Activated CD8-positive, alpha-beta memory T cell treated with anti-CD3 and anti-CD28 coated beads for 1 hour (primary cell): ENCODE measurements around the gene CELF5.

ENCODE experiments used
- DNase-seq, 2 donors: peaks; one replicate each; pipeline ENCODE4 v3.0.0-alpha.2; 2020; ENCODE audit warnings: low read depth in 1 of 2; ENCODE audit errors: extremely low read depth in 1 of 2

CELF5 gene

DNA sequence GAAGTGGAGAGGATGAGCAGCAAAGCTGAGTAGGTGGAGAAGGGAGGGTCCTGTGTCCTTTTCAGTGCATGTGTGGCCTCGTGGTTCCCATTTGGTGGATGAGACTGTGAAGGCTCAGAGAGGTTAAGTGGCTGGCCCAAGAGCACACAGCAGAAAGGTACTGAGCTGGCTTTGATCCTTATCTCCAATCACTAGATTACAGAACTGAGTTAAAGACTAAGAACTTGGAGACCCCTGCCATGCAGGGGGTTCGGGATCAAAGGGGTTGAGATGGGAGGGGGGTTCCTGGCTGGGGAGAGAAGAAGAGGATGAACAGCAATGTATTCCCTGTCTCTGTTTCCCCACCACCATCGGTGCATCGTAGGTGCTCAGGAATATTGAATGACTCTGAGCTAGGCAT, 11.8 kb downstream of the CELF5 start:
- DNase-seq: no peak

DNA sequence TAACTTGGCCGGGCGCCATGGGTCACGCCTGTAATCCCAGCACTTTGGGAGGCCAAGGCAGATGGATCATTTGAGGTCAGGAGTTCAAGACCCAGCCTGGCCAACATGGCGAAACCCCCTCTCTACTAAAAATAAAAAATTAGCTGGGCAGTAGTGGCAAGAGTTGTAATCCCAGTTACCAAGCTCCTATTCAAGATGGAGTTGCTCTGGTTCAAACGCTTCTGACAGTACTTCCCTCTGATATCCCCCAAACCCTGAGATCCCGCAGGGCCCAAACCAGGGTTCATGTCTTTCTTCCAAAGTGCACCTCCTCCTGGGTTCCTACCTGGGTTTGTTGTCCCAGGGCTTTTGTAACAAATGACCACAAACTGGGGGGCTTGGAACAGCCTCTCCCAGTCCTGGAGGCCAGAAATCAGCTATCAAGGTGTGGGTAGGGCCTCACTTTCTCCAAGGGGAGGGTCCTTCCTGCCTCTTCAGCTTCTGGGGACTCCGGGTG, 13.7 kb downstream of the CELF5 start:
- DNase-seq: no peak

DNA sequence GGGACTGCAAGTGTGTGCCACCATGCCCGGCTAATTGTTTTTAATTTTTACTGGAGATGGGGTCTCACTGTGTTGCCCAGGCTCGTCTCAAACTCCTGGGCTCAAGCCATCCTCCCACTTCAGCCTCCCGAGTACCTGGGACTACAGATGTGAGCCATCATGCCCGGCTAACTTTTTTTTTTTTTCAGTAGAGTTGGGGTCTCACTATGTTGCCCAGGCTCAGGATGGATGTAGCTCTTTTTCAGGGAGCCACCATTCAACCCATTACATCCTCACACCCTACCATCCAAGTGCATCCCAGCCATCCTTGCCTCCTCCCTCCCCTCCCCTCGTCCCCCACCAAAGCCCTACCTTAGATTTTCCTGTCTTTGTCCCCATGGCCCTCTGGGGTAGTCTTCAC, 14.9 kb downstream of the CELF5 start:
- no peak for DNase-seq

DNA sequence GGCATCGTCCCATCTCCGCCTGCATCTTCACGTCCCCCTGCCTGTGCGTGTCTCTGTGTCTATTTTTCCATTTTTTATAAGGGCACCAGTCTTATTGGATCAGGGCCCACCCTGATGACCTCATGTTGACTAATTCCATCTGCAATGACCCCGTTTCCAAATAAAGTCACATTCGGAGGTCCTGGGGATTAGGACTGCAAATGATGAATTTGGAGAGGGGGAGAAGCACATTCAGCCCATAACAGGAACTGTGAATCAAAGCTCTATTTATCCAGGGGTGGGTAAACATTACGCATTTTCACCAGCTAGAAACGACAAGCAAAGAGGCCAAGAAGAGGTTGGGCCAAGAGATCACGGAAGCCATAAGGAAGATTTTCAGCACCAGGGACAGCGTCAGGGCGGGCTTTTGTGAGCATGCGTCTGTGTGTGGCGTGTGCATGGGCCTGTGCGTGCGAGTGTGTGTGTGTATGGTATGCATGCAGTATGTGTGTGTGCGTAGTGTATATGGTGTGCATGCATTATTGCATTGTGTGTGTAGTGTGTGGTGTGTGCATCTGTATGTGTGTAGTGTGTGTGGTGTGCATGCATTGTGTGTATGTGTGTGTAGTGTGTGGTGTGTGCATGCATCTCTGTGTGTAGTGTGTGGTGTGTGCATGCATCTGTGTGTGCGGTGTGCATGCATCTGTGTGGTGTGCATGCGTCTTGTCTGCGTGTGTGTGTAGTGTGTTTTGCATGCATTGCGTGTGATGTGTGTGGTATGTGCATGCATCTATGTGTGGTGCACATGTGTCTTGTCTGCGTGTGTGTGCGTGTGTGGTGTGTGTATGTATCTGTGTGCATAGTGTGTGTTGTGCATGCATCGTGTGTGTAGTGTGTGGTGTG, 19.6 kb downstream of the CELF5 start:
- peak in 1 of 2 donors; percentile 14 for DNase-seq

DNA sequence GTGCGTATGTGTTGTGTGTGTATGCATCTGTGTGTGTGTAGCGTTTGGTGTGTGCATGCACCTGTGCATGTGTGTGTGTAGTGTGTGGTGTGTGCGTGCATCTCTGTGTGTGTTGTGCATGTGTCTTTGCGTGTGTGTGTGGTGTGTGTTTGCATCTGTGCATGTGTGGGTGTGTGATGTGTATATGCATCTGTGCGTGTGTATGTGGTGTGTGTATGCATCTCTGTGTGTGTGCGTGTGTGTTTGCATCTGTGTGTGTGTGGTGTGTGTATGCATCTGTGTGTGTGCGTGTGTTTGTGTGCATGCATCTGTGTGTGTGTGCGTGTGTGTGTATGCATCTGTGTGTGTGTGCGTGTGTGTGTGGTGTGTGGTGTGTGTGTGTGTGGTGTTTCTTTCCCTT, 20.6 kb downstream of the CELF5 start:
- DNase-seq: no peak

DNA sequence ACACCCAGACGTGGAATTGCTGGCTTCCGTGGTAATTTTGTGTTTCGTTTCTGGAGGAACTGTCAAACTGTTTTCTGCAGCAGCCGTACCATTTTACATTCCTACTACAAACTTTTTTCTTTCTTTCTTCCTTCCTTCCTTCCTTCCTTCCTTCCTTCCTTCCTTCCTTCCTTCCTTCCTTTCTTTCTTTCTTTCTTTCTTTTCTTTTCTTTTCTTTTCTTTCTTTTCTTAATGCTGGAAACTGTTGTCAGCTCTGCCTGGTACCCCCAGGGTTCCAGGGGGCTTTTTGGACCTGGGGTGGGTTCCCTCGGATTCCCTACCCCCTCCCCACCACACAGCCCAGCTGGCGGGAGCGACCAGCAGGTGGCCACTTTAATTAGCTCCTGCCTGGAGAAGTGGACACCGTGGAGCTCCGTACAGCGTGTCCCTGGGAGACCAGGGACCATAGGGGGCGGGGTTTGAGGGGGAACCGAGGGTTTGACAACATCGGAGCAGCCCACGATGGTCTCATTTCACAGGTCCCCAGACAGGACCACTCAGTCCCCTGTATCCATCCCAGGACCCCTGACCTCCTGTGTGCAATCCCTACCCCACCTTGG, 24.4 kb downstream of the CELF5 start:
- DNase-seq: no peak

DNA sequence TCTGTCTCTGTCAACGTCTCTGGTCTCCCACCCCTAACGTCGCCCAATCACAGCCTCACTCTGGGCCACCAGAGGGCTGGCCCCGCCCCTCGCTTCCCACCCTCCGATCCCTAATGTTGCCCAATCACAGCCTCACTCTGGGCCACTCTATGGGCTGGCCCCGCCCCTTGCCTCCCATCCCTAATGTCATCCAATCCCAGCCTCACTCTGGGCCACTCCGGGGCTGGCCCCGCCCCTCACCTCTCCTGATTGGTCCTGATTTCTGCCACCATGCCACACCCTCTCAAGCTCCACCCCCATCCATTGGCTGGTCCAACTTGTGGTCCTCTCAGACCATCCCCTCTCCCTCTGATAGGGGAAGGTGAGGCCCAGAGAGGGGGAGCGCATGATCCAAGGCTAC, 24.9 kb downstream of the CELF5 start:
- no peak for DNase-seq

DNA sequence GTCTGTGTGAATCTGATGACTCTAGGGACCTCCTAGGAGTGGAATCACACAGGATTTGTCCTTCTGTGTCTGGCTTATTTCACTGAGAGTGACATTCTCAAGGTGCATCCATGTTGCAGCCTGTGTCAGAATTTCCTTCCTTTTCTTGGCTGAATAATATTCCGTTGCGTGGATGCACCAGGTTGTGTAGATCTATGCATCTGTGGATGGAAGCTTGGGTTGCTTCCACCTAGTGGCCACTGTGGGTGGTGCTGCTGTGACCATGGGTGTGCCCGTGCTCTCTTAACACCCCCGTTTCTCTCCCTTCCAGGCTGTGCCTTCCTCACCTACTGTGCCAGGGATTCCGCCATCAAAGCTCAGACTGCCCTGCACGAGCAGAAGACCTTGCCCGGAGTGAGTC, 26.2 kb downstream of the CELF5 start:
- DNase-seq: peak in 1 of 2 donors; percentile 23

DNA sequence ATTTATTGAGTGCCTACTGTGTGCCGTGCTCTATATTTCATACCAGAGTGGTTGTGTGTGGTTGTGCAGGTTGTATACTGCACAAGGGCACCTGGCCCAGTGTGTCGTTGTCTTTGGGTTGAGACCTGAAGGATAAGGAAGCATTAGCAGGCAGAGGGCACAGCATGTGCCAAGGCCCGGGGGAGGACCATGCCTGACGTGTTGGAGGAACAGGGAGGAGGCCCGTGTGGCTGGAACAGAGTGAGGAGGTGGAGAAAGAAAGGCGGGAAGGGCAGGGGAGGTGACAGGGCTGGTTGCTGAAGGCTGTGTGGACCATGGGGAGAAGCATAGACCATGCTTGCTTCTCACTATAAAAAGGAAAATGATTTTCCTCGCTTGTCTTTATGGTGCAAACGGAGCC, 26.8 kb downstream of the CELF5 start:
- no peak for DNase-seq

DNA sequence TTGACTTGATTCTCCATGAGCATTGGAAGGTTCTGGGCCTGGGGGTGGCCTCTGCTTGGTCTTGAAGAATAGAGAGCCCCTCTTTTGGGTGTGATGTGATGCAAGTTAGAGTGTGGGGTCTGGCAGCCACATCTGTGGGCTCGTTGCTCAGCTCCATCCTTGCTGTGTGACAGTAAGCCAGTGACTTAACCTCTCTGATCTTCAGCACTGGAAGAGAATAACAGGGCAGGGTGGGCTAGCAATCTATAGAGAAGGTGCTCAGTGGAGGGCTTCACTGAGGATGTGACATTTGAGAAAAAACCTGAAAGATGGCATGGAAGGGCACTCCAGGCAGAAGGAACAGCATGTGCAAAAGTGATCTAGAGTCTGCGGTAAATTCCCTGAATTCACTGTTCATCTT, 28.2 kb downstream of the CELF5 start:
- no peak for DNase-seq

DNA sequence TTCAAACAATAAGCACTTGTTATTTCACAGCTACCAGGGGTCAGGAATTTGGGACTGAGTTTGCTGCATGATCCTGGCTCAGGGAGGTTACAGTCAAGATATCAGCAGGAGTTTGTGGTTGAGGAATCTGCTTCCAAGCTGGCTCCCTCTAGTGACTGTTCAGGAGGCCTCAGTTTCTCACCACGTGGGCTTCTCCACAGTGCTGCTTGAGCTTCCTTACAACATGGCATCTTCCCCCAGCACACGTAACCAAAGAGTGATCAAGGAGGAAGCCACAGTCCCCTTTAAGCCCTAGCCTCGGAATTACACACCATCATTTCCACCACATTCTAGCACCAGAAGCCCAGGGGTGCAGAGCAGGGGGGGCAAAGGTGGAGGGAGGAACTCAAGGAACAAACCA, 28.8 kb downstream of the CELF5 start:
- DNase-seq: no peak

DNA sequence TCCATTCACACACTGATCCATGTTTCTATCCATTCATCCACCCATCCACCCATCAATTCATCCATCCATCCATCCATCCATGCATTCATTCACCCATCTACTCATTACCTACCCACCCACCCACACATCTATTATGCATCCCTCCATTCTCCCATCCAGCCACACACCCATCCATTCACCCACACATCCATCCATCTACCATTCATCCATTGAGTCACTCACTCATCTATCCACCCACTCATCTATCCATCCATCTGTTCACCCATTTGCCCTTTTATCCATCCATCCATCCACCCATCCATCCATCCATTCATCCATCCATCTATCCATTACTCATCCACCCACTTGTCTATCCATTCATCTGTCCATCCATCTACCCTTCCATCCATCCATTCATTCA, 30.1 kb downstream of the CELF5 start:
- DNase-seq: no peak

DNA sequence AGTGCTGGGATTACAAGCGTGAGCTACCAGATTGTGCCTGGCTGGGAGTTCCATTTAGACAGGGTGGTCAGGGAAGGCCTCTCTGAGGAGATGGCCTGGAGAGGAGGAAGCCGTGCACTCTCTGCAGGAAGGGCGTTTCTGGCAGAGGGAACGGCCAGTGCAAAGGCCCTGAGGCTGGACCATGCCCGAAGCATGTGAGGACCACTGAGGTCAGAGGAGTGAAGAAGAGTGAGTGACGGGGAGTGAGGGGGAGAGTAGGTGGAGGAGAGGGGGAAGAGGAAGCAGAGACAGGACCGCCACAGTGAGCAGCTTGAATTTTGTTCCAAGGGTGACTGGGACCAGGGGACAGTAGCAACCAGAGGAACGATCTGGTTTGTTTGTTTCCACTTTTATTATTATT, 32.6 kb downstream of the CELF5 start:
- DNase-seq: no peak

DNA sequence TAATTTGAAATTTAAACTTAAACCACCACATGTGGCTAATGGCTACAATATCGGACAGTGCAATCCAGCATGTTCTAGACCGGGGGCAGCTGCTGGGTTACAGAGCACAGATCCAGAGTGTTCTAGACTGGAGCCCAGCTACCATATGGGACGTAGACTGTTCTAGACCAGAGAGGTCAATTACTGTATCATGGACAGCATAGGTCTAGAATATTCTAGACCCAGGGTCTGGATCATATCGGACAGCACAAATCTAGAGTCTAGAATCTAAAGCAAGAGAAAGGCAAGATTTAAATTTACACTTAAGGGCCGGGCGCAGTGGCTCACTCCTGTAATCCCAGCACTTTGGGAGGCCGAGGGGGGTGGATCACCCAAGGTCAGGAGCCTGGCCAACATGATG, 37.9 kb downstream of the CELF5 start:
- DNase-seq: no peak

DNA sequence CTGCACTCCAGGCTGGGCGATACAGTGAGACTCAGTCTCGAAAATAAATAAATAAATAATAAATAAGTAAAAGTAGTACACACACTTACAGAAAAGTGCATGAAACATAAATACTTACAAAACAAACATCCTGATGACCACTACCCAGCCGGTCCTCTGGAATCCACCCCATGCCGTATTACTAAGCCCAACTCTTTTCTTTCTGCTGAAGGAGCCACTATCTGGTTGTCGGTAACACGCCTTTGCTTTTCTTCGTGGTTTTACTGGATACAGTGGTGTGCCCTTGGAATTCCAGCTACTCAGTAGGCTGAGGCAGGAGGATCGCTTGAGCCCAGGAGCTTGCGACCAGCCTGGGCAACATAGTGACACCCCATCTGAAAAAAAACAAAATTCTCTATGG, 39.4 kb downstream of the CELF5 start:
- DNase-seq: no peak

DNA sequence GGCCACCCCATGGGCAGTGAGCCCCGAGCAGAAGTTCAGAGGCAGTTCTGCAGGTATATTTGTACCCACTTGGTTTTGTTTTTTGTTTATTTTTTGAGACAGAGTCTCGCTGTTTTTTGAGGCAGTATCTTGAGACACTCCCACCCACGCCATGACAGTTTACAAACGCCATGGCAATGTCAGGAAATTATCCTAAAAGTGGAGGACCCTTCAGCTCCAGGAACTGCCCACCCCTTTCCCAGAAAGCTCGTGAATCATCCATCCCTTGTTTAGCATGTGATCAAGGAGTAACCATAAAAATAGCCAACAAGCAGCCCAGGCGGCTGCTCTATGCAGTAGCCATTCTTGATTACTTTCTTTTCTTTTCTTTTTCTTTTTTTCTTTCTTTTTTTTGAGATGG, 41.0 kb downstream of the CELF5 start:
- no peak for DNase-seq

DNA sequence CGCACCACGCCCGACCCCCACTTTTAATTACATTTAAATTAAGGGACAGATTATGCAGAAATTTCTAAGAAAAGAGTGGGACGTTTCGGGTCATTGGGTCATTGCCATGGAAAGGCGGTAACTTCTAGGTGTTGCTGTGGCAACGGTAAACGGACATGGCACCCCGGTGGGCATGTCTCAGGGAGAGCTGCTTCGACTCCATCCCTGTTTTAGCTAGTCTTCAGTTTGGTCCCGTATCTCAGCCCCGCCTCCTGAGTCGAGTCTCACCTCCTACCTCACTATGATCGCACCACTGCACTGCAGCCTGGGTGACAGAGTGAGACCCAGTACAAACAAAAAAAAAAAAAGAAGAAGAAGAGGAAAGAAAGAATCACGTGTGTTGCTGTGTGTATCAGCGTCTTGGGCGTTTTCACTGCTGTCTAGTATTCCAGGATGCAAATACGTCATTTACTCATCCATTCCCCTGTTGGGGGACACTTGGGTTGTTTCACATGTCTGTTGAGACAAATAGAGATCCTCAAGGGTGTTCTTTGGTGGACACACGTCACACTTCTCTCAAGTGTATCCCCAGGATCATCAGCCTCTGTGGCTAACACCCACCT, 41.7 kb downstream of the CELF5 start:
- no peak for DNase-seq

DNA sequence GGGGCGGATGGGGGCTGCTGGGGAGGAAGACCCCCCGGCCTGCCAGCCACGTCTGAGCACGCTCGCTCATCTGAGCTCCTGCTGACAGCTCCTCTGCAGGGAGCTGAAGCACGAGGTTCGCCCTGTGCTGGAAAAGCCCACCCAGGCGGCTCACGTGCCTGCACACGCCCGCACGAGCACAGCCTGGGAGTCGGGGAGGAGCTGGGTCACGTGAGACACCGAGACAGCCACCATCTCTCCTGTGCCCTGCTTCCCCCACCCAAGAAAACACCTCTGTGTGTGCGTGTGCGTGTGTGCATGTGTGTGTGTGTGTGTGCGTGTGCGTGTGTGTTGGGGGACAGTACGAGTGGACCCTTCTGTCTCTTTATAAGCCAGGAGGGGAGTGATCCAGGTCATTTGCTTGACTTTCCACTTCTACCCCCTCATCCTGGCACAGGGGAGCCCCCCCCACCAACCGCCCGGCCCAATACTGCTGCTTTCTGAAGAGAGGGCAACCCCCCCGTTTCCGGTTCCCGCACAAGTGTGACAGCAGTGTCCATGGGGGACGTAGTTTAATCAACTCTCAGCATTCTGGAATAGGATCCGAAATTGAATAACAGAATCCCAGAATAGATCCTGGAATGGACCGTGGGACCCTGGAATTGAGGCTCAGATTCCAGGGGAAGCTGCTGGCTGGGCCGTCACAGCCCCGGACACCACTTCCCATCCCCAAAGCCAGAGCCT, 42.5 kb downstream of the CELF5 start:
- DNase-seq: no peak

DNA sequence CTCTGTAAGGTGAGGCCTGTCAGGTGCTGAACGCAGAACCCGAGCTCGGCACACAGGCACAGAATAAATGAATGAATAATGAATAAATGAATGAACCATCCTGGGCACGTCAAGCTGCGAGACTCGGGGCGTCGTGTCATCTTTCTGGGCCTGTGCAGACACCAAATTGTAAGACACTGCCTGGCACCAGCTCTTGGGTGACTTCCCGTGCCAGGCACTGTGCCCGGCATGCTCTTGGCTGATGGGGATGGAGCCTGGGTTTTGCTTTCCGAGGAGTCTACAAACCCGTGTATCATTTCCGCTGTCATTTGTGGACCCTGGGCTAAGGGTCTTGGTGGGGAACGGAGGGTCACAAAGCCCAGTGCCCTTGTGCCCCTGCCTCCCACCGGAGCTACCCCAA, 43.9 kb downstream of the CELF5 start:
- no peak for DNase-seq

DNA sequence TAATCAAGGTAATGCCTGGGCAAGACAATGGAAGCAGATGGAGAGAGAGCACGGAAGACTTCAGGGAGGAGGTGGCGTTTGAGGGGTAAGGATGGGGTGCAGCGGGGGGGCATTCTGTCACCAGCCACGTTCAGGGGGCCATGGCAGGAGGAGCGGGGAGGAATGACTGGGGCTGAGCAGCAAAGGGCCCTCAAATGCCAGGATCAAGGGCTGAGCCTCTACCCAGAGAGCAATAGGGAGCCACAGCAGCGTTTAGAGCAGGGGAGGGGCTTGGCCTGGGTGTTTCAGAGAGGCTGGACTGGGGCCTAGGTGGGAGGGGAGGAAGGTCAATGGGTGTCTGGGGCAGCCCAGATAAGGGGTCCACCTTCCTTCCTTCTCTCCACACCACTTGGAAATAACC, 44.3 kb downstream of the CELF5 start:
- no peak for DNase-seq

DNA sequence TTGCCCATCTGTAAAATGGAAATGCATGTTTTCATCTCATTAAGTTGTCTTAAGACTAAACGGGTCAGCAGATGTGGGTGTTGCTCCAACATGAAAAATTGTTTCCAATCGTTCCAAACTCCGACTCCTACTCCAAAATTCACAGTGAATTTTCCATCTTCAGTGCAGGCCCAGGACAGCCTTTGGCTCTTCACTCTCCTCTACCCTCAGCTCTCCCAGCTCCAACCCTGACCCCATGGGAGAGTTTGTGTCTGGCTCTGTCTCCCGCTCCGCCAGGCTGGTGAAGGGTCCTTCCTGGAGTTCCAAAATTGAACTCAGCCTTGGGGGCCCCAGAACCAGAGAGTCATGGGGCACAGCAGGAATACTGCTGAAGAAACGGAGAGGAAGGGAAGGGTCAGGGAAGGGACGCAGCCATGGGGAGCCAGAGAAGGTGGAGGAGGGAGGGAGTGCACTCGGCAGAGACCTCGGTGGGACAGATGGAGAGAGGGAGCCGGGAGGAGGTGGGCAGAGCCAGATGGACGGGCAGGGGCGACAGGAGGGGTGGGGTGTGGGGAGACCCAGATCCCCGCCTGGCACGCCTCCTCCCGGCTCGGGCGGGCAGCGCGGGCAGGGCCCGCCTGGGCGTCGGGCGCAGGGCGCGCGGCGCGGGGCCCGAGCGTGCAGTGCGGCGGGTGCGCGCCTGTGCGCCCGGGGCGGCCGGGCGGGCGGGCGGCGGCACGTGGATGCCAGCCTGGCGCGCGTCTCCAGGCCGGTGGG, 45.6 kb downstream of the CELF5 start:
- no peak for DNase-seq
